ENCODE data around the gene FOXR2.

DNA sequence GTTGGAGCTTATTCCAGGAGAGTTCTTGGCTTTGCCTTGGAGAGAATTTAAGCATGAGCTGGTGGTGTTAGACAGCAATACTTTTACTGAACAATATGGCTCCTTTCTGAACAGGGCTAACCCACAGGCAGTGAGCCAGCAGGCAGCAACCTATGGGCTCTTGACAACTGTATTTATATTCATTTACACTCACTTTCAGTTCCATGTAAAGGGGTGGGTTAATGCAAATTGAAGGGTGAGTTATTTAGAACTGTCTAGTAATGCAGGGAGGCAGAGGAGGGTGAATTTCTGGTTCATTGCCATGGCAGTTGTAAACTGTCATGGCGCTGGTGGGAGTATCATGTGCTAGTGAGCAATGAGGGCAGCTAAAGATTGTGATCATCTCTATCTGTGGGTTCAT, 15.7 kb downstream of the FOXR2 start:
- TF ChIP-seq, protein P1, sequence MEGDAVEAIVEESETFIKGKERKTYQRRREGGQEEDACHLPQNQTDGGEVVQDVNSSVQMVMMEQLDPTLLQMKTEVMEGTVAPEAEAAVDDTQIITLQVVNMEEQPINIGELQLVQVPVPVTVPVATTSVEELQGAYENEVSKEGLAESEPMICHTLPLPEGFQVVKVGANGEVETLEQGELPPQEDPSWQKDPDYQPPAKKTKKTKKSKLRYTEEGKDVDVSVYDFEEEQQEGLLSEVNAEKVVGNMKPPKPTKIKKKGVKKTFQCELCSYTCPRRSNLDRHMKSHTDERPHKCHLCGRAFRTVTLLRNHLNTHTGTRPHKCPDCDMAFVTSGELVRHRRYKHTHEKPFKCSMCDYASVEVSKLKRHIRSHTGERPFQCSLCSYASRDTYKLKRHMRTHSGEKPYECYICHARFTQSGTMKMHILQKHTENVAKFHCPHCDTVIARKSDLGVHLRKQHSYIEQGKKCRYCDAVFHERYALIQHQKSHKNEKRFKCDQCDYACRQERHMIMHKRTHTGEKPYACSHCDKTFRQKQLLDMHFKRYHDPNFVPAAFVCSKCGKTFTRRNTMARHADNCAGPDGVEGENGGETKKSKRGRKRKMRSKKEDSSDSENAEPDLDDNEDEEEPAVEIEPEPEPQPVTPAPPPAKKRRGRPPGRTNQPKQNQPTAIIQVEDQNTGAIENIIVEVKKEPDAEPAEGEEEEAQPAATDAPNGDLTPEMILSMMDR (IDR thresholded peaks at IDR 0.05): no peak
- no peak for TF ChIP-seq POLR2A (IDR thresholded peaks at IDR 0.05)
